ENCODE measurements around the gene TMPRSS9. TPM values are rescaled to one million over a fixed set of nuclear protein-coding genes. Genes with fewer than 3 reads are reported as not detected.

The TMPRSS9 gene
- polyA plus RNA-seq, 1 donor (not counting 4 experiments of a cell fraction or from before 2014, with no cell fraction given), result not detected

DNA sequence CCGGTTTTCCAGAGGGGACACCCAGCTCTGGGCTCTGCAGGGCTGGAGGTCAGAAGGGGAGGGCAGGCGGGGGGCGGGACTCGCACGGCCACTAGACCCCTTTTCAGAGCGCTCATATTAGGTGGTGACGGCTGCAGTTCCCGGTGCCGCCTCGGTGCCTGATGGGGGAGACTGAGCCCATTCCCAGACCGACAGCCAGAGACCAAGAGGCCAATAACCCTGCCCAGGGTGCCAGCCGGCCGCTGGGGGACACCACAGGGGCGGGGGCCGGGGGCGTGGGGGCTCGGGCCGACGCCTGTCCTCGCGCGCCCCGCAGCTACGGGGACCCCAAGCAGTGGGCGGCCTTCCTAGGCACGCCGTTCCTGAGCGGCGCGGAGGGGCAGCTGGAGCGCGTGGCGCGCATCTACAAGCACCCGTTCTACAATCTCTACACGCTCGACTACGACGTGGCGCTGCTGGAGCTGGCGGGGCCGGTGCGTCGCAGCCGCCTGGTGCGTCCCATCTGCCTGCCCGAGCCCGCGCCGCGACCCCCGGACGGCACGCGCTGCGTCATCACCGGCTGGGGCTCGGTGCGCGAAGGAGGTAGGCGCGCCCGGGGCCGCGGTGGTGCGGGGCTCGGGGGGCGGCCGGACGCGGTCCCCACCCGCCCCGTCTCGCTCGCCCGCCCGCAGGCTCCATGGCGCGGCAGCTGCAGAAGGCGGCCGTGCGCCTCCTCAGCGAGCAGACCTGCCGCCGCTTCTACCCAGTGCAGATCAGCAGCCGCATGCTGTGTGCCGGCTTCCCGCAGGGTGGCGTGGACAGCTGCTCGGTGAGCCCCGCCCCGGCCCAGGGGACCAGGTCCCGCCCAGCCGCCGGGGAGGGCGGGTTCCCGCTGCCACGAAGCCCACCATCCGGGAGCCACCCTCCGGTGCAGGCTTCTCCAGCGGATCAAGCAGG, 64.9 kb downstream of the TMPRSS9 start:
- TF ChIP-seq, protein P1, sequence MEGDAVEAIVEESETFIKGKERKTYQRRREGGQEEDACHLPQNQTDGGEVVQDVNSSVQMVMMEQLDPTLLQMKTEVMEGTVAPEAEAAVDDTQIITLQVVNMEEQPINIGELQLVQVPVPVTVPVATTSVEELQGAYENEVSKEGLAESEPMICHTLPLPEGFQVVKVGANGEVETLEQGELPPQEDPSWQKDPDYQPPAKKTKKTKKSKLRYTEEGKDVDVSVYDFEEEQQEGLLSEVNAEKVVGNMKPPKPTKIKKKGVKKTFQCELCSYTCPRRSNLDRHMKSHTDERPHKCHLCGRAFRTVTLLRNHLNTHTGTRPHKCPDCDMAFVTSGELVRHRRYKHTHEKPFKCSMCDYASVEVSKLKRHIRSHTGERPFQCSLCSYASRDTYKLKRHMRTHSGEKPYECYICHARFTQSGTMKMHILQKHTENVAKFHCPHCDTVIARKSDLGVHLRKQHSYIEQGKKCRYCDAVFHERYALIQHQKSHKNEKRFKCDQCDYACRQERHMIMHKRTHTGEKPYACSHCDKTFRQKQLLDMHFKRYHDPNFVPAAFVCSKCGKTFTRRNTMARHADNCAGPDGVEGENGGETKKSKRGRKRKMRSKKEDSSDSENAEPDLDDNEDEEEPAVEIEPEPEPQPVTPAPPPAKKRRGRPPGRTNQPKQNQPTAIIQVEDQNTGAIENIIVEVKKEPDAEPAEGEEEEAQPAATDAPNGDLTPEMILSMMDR (optimal IDR thresholded peaks at IDR 0.05 in 1 of 3, IDR thresholded peaks at IDR 0.05 in 1 of 3, conservative IDR thresholded peaks at IDR 0.05 in 1 of 3; ENCODE audit: extremely low read depth in 1 of 3, insufficient read depth in 2 of 3, low read length in 3 of 3), result peak in 2 of 3 experiments; percentile 49 to 58
- TF ChIP-seq EZH2 (IDR thresholded peaks at IDR 0.05; ENCODE audit: low read length), result no peak
- Histone ChIP-seq H3K4me3 (ENCODE audit: control insufficient read depth in 2 of 3, extremely low read depth in 1 of 3, insufficient read depth in 2 of 3, low read depth in 1 of 3, low read length in 3 of 3) (peak overlapping the region in 2 of 3 experiments; percentile 88 to 100), H3K79me2 (ENCODE audit: control insufficient read depth, insufficient read depth, low read length) (peaks cover 39% of the 10 kb centered on the region), H3K9ac (ENCODE audit: control insufficient read depth, extremely low read depth, insufficient read depth, low read length) (no peak overlapping the region), H3K27me3 (ENCODE audit: control insufficient read depth, extremely low read depth, insufficient read depth, low read length) (no peaks in the 10 kb centered on the region), H3K9me1 (ENCODE audit: control insufficient read depth, extremely low read depth, insufficient read depth, low read length) (peaks cover 2% of the 10 kb centered on the region), H2AFZ (ENCODE audit: control insufficient read depth, low read length) (no peak overlapping the region), H3K27ac (ENCODE audit: control insufficient read depth, insufficient read depth, low read length) (no peak overlapping the region), H3K9me3 (ENCODE audit: control insufficient read depth, low read depth, low read length) (no peaks in the 10 kb centered on the region), H3K4me2 (ENCODE audit: control insufficient read depth, extremely low read depth, insufficient read depth, low read depth, low read length) (peak overlapping the region; percentile 97), H3K36me3 (ENCODE audit: control insufficient read depth in 2 of 2, extremely low read depth in 1 of 2, insufficient read depth in 2 of 2, low read length in 2 of 2) (peaks cover 12 to 24% of the 10 kb centered on the region in 2 experiments), H3K4me1 (ENCODE audit: control insufficient read depth, extremely low read depth, insufficient read depth, low read length) (peaks cover 24% of the 10 kb centered on the region), H4K20me1 (ENCODE audit: control insufficient read depth, extremely low read depth, insufficient read depth, low read length) (peaks cover 15% of the 10 kb centered on the region)
- DNase-seq (ENCODE audit: low read depth, low spot score), result no peak
- dilution Hi-C loops (cut with MboI; ENCODE audit: extremely low pct_ligation_motif_present, low sequenced_read_pairs), result no loop called here
- FAIRE-seq, result no peak

DNA sequence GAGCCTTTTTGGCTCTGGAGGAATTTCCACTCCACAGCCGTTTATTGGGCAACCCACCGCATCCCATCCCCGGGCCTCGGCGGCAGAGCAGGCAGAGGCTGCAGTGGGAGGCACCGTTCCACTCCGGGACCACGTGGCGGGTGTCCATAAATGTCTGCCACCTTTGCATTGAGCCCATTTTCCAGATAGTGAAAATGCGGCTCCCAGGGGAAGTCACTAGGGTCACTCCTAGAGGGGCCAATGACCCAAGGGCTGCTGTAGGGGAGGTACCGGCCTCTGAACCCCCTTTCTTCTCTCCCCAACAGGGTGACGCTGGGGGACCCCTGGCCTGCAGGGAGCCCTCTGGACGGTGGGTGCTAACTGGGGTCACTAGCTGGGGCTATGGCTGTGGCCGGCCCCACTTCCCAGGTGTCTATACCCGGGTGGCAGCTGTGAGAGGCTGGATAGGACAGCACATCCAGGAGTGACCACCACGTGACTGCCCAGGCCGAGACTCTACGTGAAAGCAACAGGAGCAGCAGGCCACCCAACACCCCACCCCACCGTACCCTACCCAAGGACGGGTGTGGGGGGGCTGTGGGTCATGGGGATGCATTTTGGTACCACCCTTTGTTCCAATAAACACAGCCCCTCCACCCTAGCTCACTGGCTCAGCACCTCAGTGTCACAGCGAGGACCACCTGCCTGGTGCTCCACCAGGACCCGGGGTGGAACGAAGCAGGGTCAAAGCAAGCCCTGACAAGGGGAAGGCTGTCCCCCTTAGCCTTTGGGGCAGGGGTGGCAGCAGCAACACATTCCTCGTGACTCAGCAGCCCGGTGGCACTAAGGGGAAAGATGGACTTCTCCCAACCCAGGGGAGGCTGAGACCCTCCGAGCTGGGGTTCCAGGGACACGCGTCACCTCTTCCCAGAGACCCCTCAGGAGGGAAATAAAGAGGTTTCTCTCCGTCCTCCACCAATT, 65.8 kb downstream of the TMPRSS9 start:
- TF ChIP-seq EZH2 (IDR thresholded peaks at IDR 0.05; ENCODE audit: low read length), result no peak
- TF ChIP-seq, protein P1 (optimal IDR thresholded peaks at IDR 0.05 in 1 of 3, IDR thresholded peaks at IDR 0.05 in 1 of 3, conservative IDR thresholded peaks at IDR 0.05 in 1 of 3; ENCODE audit: extremely low read depth in 1 of 3, insufficient read depth in 2 of 3, low read length in 3 of 3), result no peak
- no peak for DNase-seq (ENCODE audit: low read depth, low spot score)

More for the DNA sequence above, 65.8 kb downstream of the TMPRSS9 start:
- H3K4me2 ChIP-seq (ENCODE audit: control insufficient read depth, extremely low read depth, insufficient read depth, low read depth, low read length), result peak overlapping the region; percentile 97
- H3K9me1 ChIP-seq (ENCODE audit: control insufficient read depth, extremely low read depth, insufficient read depth, low read length), result peaks cover 2% of the 10 kb centered on the region
- FAIRE-seq, result no peak
- H3K27ac ChIP-seq (ENCODE audit: control insufficient read depth, insufficient read depth, low read length), result peak overlapping the region; percentile 88
- peak overlapping the region; percentile 84 to 100 (median 88) for H3K4me3 ChIP-seq (ENCODE audit: control insufficient read depth in 2 of 3, extremely low read depth in 1 of 3, insufficient read depth in 2 of 3, low read depth in 1 of 3, low read length in 3 of 3)
- no peaks in the 10 kb centered on the region for H3K9me3 ChIP-seq (ENCODE audit: control insufficient read depth, low read depth, low read length)
- no peak overlapping the region for H2AFZ ChIP-seq (ENCODE audit: control insufficient read depth, low read length)
- dilution Hi-C loops (cut with MboI; ENCODE audit: extremely low pct_ligation_motif_present, low sequenced_read_pairs), result no loop called here
- peak overlapping the region; percentile 93 for H3K9ac ChIP-seq (ENCODE audit: control insufficient read depth, extremely low read depth, insufficient read depth, low read length)
- H3K79me2 ChIP-seq (ENCODE audit: control insufficient read depth, insufficient read depth, low read length), result peaks cover 39% of the 10 kb centered on the region
- peaks cover 15% of the 10 kb centered on the region for H4K20me1 ChIP-seq (ENCODE audit: control insufficient read depth, extremely low read depth, insufficient read depth, low read length)
- peaks cover 24% of the 10 kb centered on the region for H3K4me1 ChIP-seq (ENCODE audit: control insufficient read depth, extremely low read depth, insufficient read depth, low read length)
- peaks cover 13 to 21% of the 10 kb centered on the region in 2 experiments for H3K36me3 ChIP-seq (ENCODE audit: control insufficient read depth in 2 of 2, extremely low read depth in 1 of 2, insufficient read depth in 2 of 2, low read length in 2 of 2)
- H3K27me3 ChIP-seq (ENCODE audit: control insufficient read depth, extremely low read depth, insufficient read depth, low read length), result no peaks in the 10 kb centered on the region
